ENCODE measurements around the gene NDUFS2. TPM values are rescaled to one million over a fixed set of nuclear protein-coding genes. Genes with fewer than 3 reads are reported as not detected.
A peak's percentile ranks its signal among the peaks of the same experiment; 100 is the strongest.

The NDUFS2 gene
- total and polyA plus RNA-seq, 9 of the 15 experiments (the other 6 are each of a cell fraction or from before 2014, with no cell fraction given), result 70.0 to 176 (median 141) TPM

GRCh38 chr1:161200421-161200991, 1.7 kb upstream of the NDUFS2 start (continued):
- TF ChIP-seq NR0B1 (IDR thresholded peaks at IDR 0.05; ENCODE audit: partially characterized antibody) (no peak), KDM5B (IDR thresholded peaks at IDR 0.05; ENCODE audit: insufficient replicate concordance, low read depth, low read length) (no peak), GATAD2A (IDR thresholded peaks at IDR 0.05) (peak; percentile 57; the same call in 1 of the 2 replicates), EGR1 (conservative IDR thresholded peaks at IDR 0.05) (peak; percentile 53; the same call in 1 of the 2 replicates), DACH1 (IDR thresholded peaks at IDR 0.05; ENCODE audit: partially characterized antibody) (no peak), NUFIP1 (IDR thresholded peaks at IDR 0.05; ENCODE audit: partially characterized antibody) (no peak), SNAPC5 (CRISPR knock-in tag; IDR thresholded peaks at IDR 0.05) (no peak), CHD2 (IDR thresholded peaks at IDR 0.05; ENCODE audit: low read depth, low read length) (no peak), ZNF436 (CRISPR knock-in tag; IDR thresholded peaks at IDR 0.05) (no peak), TAL1 (IDR thresholded peaks at IDR 0.05) (no peak), DDX20 (tag; IDR thresholded peaks at IDR 0.05; ENCODE audit: low read depth) (no peak), E2F8 (IDR thresholded peaks at IDR 0.05; ENCODE audit: low read depth, partially characterized antibody) (no peak), ZNF282 (CRISPR knock-in tag; IDR thresholded peaks at IDR 0.05) (no peak), FOXJ3 (CRISPR knock-in tag; IDR thresholded peaks at IDR 0.05) (no peak), ZBTB49 (CRISPR knock-in tag; IDR thresholded peaks at IDR 0.05; ENCODE audit: borderline replicate concordance) (no peak), GABPB1 (CRISPR knock-in tag; IDR thresholded peaks at IDR 0.05) (no peak)
- TF ChIP-seq, protein P1, sequence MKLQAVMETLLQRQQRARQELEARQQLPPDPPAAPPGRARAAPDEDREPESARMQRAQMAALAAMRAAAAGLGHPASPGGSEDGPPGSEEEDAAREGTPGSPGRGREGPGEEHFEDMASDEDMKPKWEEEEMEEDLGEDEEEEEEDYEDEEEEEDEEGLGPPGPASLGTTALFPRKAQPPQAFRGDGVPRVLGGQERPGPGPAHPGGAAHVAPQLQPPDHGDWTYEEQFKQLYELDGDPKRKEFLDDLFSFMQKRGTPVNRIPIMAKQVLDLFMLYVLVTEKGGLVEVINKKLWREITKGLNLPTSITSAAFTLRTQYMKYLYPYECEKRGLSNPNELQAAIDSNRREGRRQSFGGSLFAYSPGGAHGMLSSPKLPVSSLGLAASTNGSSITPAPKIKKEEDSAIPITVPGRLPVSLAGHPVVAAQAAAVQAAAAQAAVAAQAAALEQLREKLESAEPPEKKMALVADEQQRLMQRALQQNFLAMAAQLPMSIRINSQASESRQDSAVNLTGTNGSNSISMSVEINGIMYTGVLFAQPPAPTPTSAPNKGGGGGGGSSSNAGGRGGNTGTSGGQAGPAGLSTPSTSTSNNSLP (IDR thresholded peaks at IDR 0.05; ENCODE audit: borderline replicate concordance, low read depth, low read length), result no peak
- TF ChIP-seq, protein P2, sequence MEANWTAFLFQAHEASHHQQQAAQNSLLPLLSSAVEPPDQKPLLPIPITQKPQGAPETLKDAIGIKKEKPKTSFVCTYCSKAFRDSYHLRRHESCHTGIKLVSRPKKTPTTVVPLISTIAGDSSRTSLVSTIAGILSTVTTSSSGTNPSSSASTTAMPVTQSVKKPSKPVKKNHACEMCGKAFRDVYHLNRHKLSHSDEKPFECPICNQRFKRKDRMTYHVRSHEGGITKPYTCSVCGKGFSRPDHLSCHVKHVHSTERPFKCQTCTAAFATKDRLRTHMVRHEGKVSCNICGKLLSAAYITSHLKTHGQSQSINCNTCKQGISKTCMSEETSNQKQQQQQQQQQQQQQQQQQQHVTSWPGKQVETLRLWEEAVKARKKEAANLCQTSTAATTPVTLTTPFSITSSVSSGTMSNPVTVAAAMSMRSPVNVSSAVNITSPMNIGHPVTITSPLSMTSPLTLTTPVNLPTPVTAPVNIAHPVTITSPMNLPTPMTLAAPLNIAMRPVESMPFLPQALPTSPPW (CRISPR knock-in tag; IDR thresholded peaks at IDR 0.05), result no peak
